Measurements from ENCODE around the gene UMAD1.

Gene UMAD1

GRCh38 chr7:7884855-7885254 is 244.3 kb downstream of the UMAD1 start:
- Histone ChIP-seq H3K4me3 (replicated peaks; ENCODE audit: insufficient read depth, low read length) (no peak overlapping the region), H3K27me3 (ENCODE audit: insufficient read depth, poor library complexity, severe bottlenecking) (no peaks in the 10 kb centered on the region), H3K27ac (replicated peaks) (no peak overlapping the region)
- TF ChIP-seq CTCF (IDR thresholded peaks at IDR 0.05; ENCODE audit: insufficient read depth, low read length), result no peak
- TF ChIP-seq REST (IDR thresholded peaks at IDR 0.05; ENCODE audit: insufficient replicate concordance, low read depth), result no peak
- no peak for TF ChIP-seq GABPA (IDR thresholded peaks at IDR 0.05; ENCODE audit: low read depth)
- TF ChIP-seq SPI1 (IDR thresholded peaks at IDR 0.05; ENCODE audit: borderline replicate concordance, low read depth), result no peak
- no peak for TF ChIP-seq POLR2AphosphoS5 (IDR thresholded peaks at IDR 0.05; ENCODE audit: low read depth)
- DNase-seq (ENCODE audit: low read depth in 1 of 2, low spot score in 1 of 2), result no peak

- no peak for DNase-seq (ENCODE audit: low read depth in 1 of 2, low spot score in 1 of 2)
- no peaks in the 10 kb centered on the region for H3K27me3 ChIP-seq (ENCODE audit: insufficient read depth, poor library complexity, severe bottlenecking)
- TF ChIP-seq GABPA (IDR thresholded peaks at IDR 0.05; ENCODE audit: low read depth) (no peak), CTCF (IDR thresholded peaks at IDR 0.05; ENCODE audit: insufficient read depth, low read length) (no peak), SPI1 (IDR thresholded peaks at IDR 0.05; ENCODE audit: borderline replicate concordance, low read depth) (no peak), POLR2AphosphoS5 (IDR thresholded peaks at IDR 0.05; ENCODE audit: low read depth) (no peak), REST (IDR thresholded peaks at IDR 0.05; ENCODE audit: insufficient replicate concordance, low read depth) (no peak)
- H3K27ac ChIP-seq (replicated peaks), result no peak overlapping the region
- H3K4me3 ChIP-seq (replicated peaks; ENCODE audit: insufficient read depth, low read length), result no peak overlapping the region
Observed at GRCh38 chr7:7889791-7890568, 249.4 kb downstream of the UMAD1 start.

GRCh38 chr7:7895004-7895650 is 254.6 kb downstream of the UMAD1 start:
- H3K27ac ChIP-seq (replicated peaks), result no peak overlapping the region
- H3K27me3 ChIP-seq (ENCODE audit: insufficient read depth, poor library complexity, severe bottlenecking), result no peaks in the 10 kb centered on the region
- TF ChIP-seq SPI1 (IDR thresholded peaks at IDR 0.05; ENCODE audit: borderline replicate concordance, low read depth) (no peak), GABPA (IDR thresholded peaks at IDR 0.05; ENCODE audit: low read depth) (no peak), CTCF (IDR thresholded peaks at IDR 0.05; ENCODE audit: insufficient read depth, low read length) (no peak), POLR2AphosphoS5 (IDR thresholded peaks at IDR 0.05; ENCODE audit: low read depth) (no peak), REST (IDR thresholded peaks at IDR 0.05; ENCODE audit: insufficient replicate concordance, low read depth) (no peak)
- H3K4me3 ChIP-seq (replicated peaks; ENCODE audit: insufficient read depth, low read length), result no peak overlapping the region
- no peak for DNase-seq (ENCODE audit: low read depth in 1 of 2, low spot score in 1 of 2)

Measured in HL-60 (cell line).